Endothelial cell of umbilical vein (primary cell): ENCODE data around the gene TAAR9. TPM values are rescaled to one million over a fixed set of nuclear protein-coding genes. Genes with fewer than 3 reads are reported as not detected.
A peak's percentile ranks its signal among the peaks of the same experiment; 100 is the strongest.

Source experiments
- BruUV-seq: library from RNA; stranded (reverse); fragments of 400-500 nt; replicated peaks from 2 replicates; lab custom pipeline; 2021; lab: Mats Ljungman, UMichigan
- CTCF ChIA-PET: fragments of 300-600, 350-600 bp; sonication (Branson Sonifier 250); formaldehyde crosslinking; loops from one replicate; lab custom pipeline; 2021; ENCODE audit warnings: antibody characterized with exemption, inconsistent platforms; lab: Charles Lee
- POLR2A ChIA-PET: fragments of 300-600, 350-600 bp; sonication (Branson Sonifier 250); formaldehyde crosslinking; loops from one replicate; lab custom pipeline; 2021; ENCODE audit warnings: antibody characterized with exemption, inconsistent platforms; lab: Charles Lee
- DNase-seq: peaks from one replicate; pipeline ENCODE4 v3.0.0-alpha.2; 2011; ENCODE audit warnings: low read depth, low spot score
- FAIRE-seq: peaks from 2 replicates; lab custom pipeline; 2011; peaks lifted over from hg19 to GRCh38; lab: Jason Lieb, UNC
- H2AFZ ChIP-seq: 2 replicates; pipeline ENCODE4 v1.6.0; 2012; ENCODE audit warnings: low read depth, low read length, control low read depth, inconsistent platforms
- H3K27ac ChIP-seq: 2 replicates; pipeline ENCODE4 v1.5.1; 2011; ENCODE audit warnings: low read depth, mild to moderate bottlenecking, control low read depth, low read length, moderate library complexity; ENCODE audit not compliant: insufficient read depth
- H3K27me3 ChIP-seq, 2 experiments: 2 replicates each; pipeline versions ENCODE4 v1.6.0 to v1.6.1; 2011; ENCODE audit warnings: low read length in 2 of 2, mixed read lengths in 1 of 2; ENCODE audit not compliant: control insufficient read depth in 2 of 2, insufficient read depth in 2 of 2
- H3K36me3 ChIP-seq, 2 experiments: 2 replicates in 1 of 2; 3 replicates in 1 of 2; pipeline ENCODE4 v1.5.1; 2011; ENCODE audit warnings: low read length in 2 of 2, mild to moderate bottlenecking in 1 of 2, moderate library complexity in 1 of 2; ENCODE audit not compliant: control insufficient read depth in 2 of 2, insufficient read depth in 2 of 2; ENCODE audit errors: extremely low read depth in 1 of 2
- H3K4me1 ChIP-seq: 3 replicates; pipeline ENCODE4 v1.5.1; 2011; ENCODE audit warnings: mild to moderate bottlenecking, low read length; ENCODE audit not compliant: control insufficient read depth, insufficient read depth; ENCODE audit errors: extremely low read depth
- H3K4me2 ChIP-seq: 2 replicates; pipeline ENCODE4 v1.6.1; 2011; ENCODE audit warnings: low read length, control low read depth, mixed read lengths; ENCODE audit not compliant: insufficient read depth
- H3K4me3 ChIP-seq, 3 experiments: fragments of 200-600 bp in 1 of 3; sonication (generic), shearing (Covaris generic) in 1 of 3; replicated peaks in 1 of 3; 2 replicates each; pipeline ENCODE4 v1.5.1; 2011 to 2016; ENCODE audit warnings: control low read depth in 3 of 3, low read length in 3 of 3, mild to moderate bottlenecking in 2 of 3, inconsistent platforms in 1 of 3, low read depth in 1 of 3, moderate library complexity in 1 of 3; ENCODE audit not compliant: insufficient read depth in 1 of 3
- H3K79me2 ChIP-seq: 2 replicates; pipeline ENCODE4 v1.6.0; 2012; ENCODE audit warnings: low read length, inconsistent platforms; ENCODE audit not compliant: control insufficient read depth, insufficient read depth
- H3K9ac ChIP-seq: replicated peaks from 2 replicates; pipeline ENCODE3; 2011; ENCODE audit warnings: low read length, control low read depth; ENCODE audit not compliant: insufficient read depth; ENCODE audit errors: extremely low read depth
- H3K9me1 ChIP-seq: replicated peaks from 3 replicates; pipeline ENCODE4 v1.6.0; 2011; ENCODE audit warnings: mild to moderate bottlenecking, low read length; ENCODE audit not compliant: control insufficient read depth, insufficient read depth; ENCODE audit errors: extremely low read depth
- H3K9me3 ChIP-seq: replicated peaks from 2 replicates; pipeline ENCODE4 v1.5.1; 2012; ENCODE audit warnings: low read length, inconsistent platforms; ENCODE audit not compliant: control insufficient read depth, insufficient read depth
- H4K20me1 ChIP-seq: replicated peaks from 2 replicates; pipeline ENCODE3; 2011; ENCODE audit warnings: mild to moderate bottlenecking, low read length; ENCODE audit not compliant: control insufficient read depth, insufficient read depth; ENCODE audit errors: extremely low read depth
- CTCF ChIP-seq, 2 donors: IDR thresholded peaks; 1 replicate in 1 of 2; 2 replicates in 1 of 2; pipeline ENCODE4 v1.5.1; 2011; ENCODE audit warnings: low read length in 2 of 2, mild to moderate bottlenecking in 2 of 2, moderate library complexity in 2 of 2, control low read depth in 1 of 2, inconsistent platforms in 1 of 2, low read depth in 1 of 2; ENCODE audit not compliant: insufficient read depth in 1 of 2; ENCODE audit errors: extremely low read depth in 1 of 2
- EZH2 ChIP-seq: IDR thresholded peaks from 2 replicates; pipeline ENCODE4 v1.6.1; 2012; ENCODE audit warnings: borderline replicate concordance, low read depth, mild to moderate bottlenecking, moderate library complexity, low read length, inconsistent platforms; ENCODE audit not compliant: severe bottlenecking
- dilution Hi-C: fragments of 300-500 bp; cut with MboI; formaldehyde crosslinking; loops from one replicate; pipeline ENCODE4 v1.15.0; 2019; ENCODE audit warnings: low sequenced_read_pairs; ENCODE audit not compliant: extremely low pct_ligation_motif_present
- intact Hi-C: fragments of 100-400 bp; cut with micrococcal nuclease; formaldehyde crosslinking; loops from one replicate; pipeline ENCODE4 v1.10.0; 2022
- polyA plus RNA-seq, 4 experiments: library from polyadenylated mRNA; depleted of rRNA in 3 of 4; stranded (reverse) in 3 of 4; unstranded in 1 of 4; fragments of >200 nt; gene quantifications; 2 replicates each; pipeline versions ENCODE4 v1.2.1 to v1.2.3, GENCODE V29; 2011 to 2012; ENCODE audit warnings: missing spikeins in 1 of 4
- total RNA-seq: library from RNA; stranded (reverse); gene quantifications from 2 replicates; pipeline ENCODE4 v1.2.3, GENCODE V29; 2021

Gene TAAR9
- total and polyA plus RNA-seq, 2 donors (not counting 3 experiments of a cell fraction or from before 2014, with no cell fraction given), result not detected

GRCh38 chr6:132496519-132497180 is 41.4 kb upstream of the TAAR9 start:
- POLR2A ChIA-PET, result no interaction called here
- CTCF ChIA-PET, result interaction anchor here (0.7 to 4.4 kb wide), 7 partner anchors 10 to 801 kb away, joined by 3 to 26 read pairs (median 4); no protein-coding TSS in a partner anchor

More at GRCh38 chr6:132496519-132497180, 41.4 kb upstream of the TAAR9 start:
- Histone ChIP-seq H3K9me3 (no peaks in the 10 kb centered on the region), H3K4me3 (no peak overlapping the region), H3K4me1 (no peaks in the 10 kb centered on the region), H3K27ac (no peak overlapping the region), H2AFZ (no peak overlapping the region), H4K20me1 (peaks cover 3% of the 10 kb centered on the region), H3K4me2 (no peak overlapping the region), H3K36me3 (peaks cover 4 to 6% of the 10 kb centered on the region in 2 experiments), H3K9ac (no peak overlapping the region), H3K79me2 (peaks cover 56% of the 10 kb centered on the region), H3K9me1 (no peaks in the 10 kb centered on the region), H3K27me3 (no peaks in the 10 kb centered on the region)
- intact Hi-C loops (no loop called here), dilution Hi-C loops (no loop called here)
- BruUV-seq, result no TSS peak
- TF ChIP-seq CTCF (IDR thresholded peaks at IDR 0.05; ENCODE audit: extremely low read depth in 1 of 2, insufficient read depth in 1 of 2, low read depth in 1 of 2, low read length in 2 of 2) (no peak), EZH2 (no peak)
- FAIRE-seq (peak; percentile 66), DNase-seq (no peak)
